ENCODE measurements around the gene EVA1A. TPM values are rescaled to one million over a fixed set of nuclear protein-coding genes. Genes with fewer than 3 reads are reported as not detected.

The EVA1A gene
- total and polyA plus RNA-seq, 2 experiments from 2014 or later: 4.6 to 7.9 TPM

GRCh38 chr2:75528221-75528977 is 32.3 kb downstream of the EVA1A start:
- Histone ChIP-seq H3K79me2 (replicated peaks; ENCODE audit: insufficient read depth) (no peaks in the 10 kb centered on the region), H4K20me1 (replicated peaks; ENCODE audit: insufficient read depth) (no peaks in the 10 kb centered on the region), H3K36me3 (ENCODE audit: insufficient read depth) (no peaks in the 10 kb centered on the region), H3K9me2 (ENCODE audit: insufficient read depth) (0 out of 2 replicates have a peak, but pooled peaks cover 6% of the 10 kb centered on the region), H3K4me2 (peak overlapping the region; percentile 44; the same call in 1 of the 2 replicates), H3K4me3 (no peak overlapping the region), H3K4me1 (ENCODE audit: insufficient read depth) (peaks cover 11% of the 10 kb centered on the region), H2AFZ (no peak overlapping the region), H3K27ac (ENCODE audit: low read depth) (no peak overlapping the region), H3K27me3 (ENCODE audit: insufficient read depth) (no peaks in the 10 kb centered on the region), H3F3A (replicated peaks; ENCODE audit: low read depth) (no peaks in the 10 kb centered on the region)
- peak; percentile 80 for ATAC-seq
- no peak for TF ChIP-seq JUNB (IDR thresholded peaks at IDR 0.05; ENCODE audit: unreplicated experiment)
- TF ChIP-seq EZH2 (IDR thresholded peaks at IDR 0.05; ENCODE audit: low read depth, unreplicated experiment): no peak
- TF ChIP-seq ETS1 (IDR thresholded peaks at IDR 0.05): no peak
- TF ChIP-seq ZNF114 (CRISPR knock-in tag; IDR thresholded peaks at IDR 0.05): no peak
- no peak for TF ChIP-seq EZH2phosphoT487 (IDR thresholded peaks at IDR 0.05; ENCODE audit: unreplicated experiment)
- TF ChIP-seq CTCF (conservative IDR thresholded peaks at IDR 0.05; ENCODE audit: low read depth in 2 of 2): peak in 1 of 2 experiments; percentile 34; a peak in 2 of 4 replicates
- TF ChIP-seq ZNF462 (CRISPR knock-in tag; IDR thresholded peaks at IDR 0.05): peak; percentile 9; the same call in 1 of the 2 replicates
- Mint-ChIP-seq H3K27ac (no peak overlapping the region), H3K4me1 (peaks cover 17% of the 10 kb centered on the region), H3K36me3 (ENCODE audit: low read depth) (no peaks in the 10 kb centered on the region), H3K27me3 (ENCODE audit: insufficient read depth, low read depth, poor library complexity) (peaks cover 2% of the 10 kb centered on the region), H3K4me3 (no peak overlapping the region), H3K9me3 (no peaks in the 10 kb centered on the region)
- peak; percentile 11 for DNase-seq (ENCODE audit: low spot score)
